Neural progenitor cell (in vitro differentiated cells): ENCODE results near the gene FAM118B. TPM values are rescaled to one million over a fixed set of nuclear protein-coding genes. Genes with fewer than 3 reads are reported as not detected.

Experiments
- DNase-seq: peaks from one replicate; pipeline ENCODE4 v3.0.0-alpha.2; 2016; ENCODE audit warnings: low spot score
- H2AFZ ChIP-seq: fragments of 200-600 bp; sonication (generic); replicated peaks from 2 replicates; pipeline ENCODE4 v1.6.1; 2016; ENCODE audit warnings: antibody characterized with exemption
- H3F3A ChIP-seq: fragments of 200-600 bp; sonication (generic); 2 replicates; pipeline ENCODE4 v1.6.1; 2016; ENCODE audit warnings: antibody characterized with exemption, low read depth
- H3K27ac ChIP-seq: fragments of 200-600 bp; sonication (generic); 2 replicates; pipeline ENCODE4 v1.5.1; 2016; ENCODE audit warnings: mild to moderate bottlenecking
- H3K27me3 ChIP-seq: fragments of 200-600 bp; sonication (generic); 2 replicates; pipeline ENCODE4 v1.6.1; 2016; ENCODE audit warnings: mild to moderate bottlenecking, moderate library complexity
- H3K36me3 ChIP-seq: fragments of 200-600 bp; sonication (generic); 2 replicates; pipeline ENCODE4 v1.5.1; 2016
- H3K4me1 ChIP-seq: fragments of 200-600 bp; sonication (generic); 2 replicates; pipeline ENCODE4 v1.6.1; 2016; ENCODE audit warnings: mixed run types
- H3K4me2 ChIP-seq: fragments of 200-600 bp; sonication (generic); 2 replicates; pipeline ENCODE4 v1.6.1; 2016
- H3K4me3 ChIP-seq: fragments of 200-600 bp; sonication (generic); 2 replicates; pipeline ENCODE4 v1.5.1; 2016
- H3K79me2 ChIP-seq: fragments of 200-600 bp; sonication (generic); 2 replicates; pipeline ENCODE4 v1.6.1; 2016; ENCODE audit warnings: low read depth
- H3K9ac ChIP-seq: fragments of 200-600 bp; sonication (generic); 2 replicates; pipeline ENCODE4 v1.6.1; 2016
- H3K9me3 ChIP-seq: fragments of 200-600 bp; sonication (generic); 2 replicates; pipeline ENCODE4 v1.5.1; 2016; ENCODE audit warnings: low read depth
- H4K20me1 ChIP-seq: fragments of 200-600 bp; sonication (generic); 2 replicates; pipeline ENCODE4 v1.6.1; 2016; ENCODE audit warnings: low read depth
- H3K27ac Mint-ChIP-seq: 3 replicates; pipeline ENCODE4 v1.8.0; 2021; ENCODE audit warnings: mixed read lengths
- H3K27me3 Mint-ChIP-seq: 2 replicates; pipeline ENCODE4 v1.8.0; 2022; ENCODE audit warnings: low read depth, mild to moderate bottlenecking, inconsistent platforms, moderate library complexity, mixed read lengths; ENCODE audit not compliant: insufficient read depth
- H3K36me3 Mint-ChIP-seq: 3 replicates; pipeline ENCODE4 v1.8.0; 2021; ENCODE audit warnings: mixed read lengths
- H3K4me1 Mint-ChIP-seq: 3 replicates; pipeline ENCODE4 v1.8.0; 2021; ENCODE audit warnings: mixed read lengths
- H3K4me3 Mint-ChIP-seq: 3 replicates; pipeline ENCODE4 v1.8.0; 2021; ENCODE audit warnings: mild to moderate bottlenecking, moderate library complexity, mixed read lengths
- H3K9me3 Mint-ChIP-seq: 3 replicates; pipeline ENCODE4 v1.8.0; 2020; ENCODE audit warnings: mixed read lengths
- CTCF ChIP-seq: fragments of 200-600 bp; sonication (generic); IDR thresholded peaks from 2 replicates; pipeline ENCODE4 v1.5.1; 2017; ENCODE audit warnings: antibody characterized with exemption, mild to moderate bottlenecking
- EZH2 ChIP-seq: fragments of 200-600 bp; sonication (generic); IDR thresholded peaks from 2 replicates; pipeline ENCODE4 v1.6.1; 2017; ENCODE audit warnings: antibody characterized with exemption, mild to moderate bottlenecking, moderate library complexity
- EZH2phosphoT487 ChIP-seq: fragments of 200-600 bp; sonication (generic); IDR thresholded peaks from 2 replicates; pipeline ENCODE4 v1.6.1; 2017; ENCODE audit warnings: antibody characterized with exemption
- total RNA-seq: library from RNA; depleted of rRNA; stranded (reverse); fragments of >200 nt; gene quantifications from 2 replicates; pipeline ENCODE4 v1.2.3, GENCODE V29; 2015; ENCODE audit warnings: low replicate concordance

Gene FAM118B
- total RNA-seq, 1 donor from 2014 or later, result 43.2 TPM

GRCh38 chr11:126297004-126297403 is 85.4 kb downstream of the FAM118B start:
- DNase-seq, result no peak

GRCh38 chr11:126303623-126304456 is 92.3 kb downstream of the FAM118B start, which contains the start of gene DCPS:
Gene DCPS (plus strand): TSS chr11:126304060. CDS start chr11:126304081, 21 bp downstream.
- Mint-ChIP-seq H3K4me3 (peak within 1 kb of the TSS; percentile 83), H3K27ac (peak within 1 kb of the TSS; percentile 50), H3K9me3 (peaks cover 4% of the 10 kb centered on the region), H3K27me3 (peaks cover 4% of the 10 kb centered on the region), H3K36me3 (peaks cover 21% of the 10 kb centered on the region), H3K4me1 (peaks cover 18% of the 10 kb centered on the region)
- H3K9ac ChIP-seq, result peak within 1 kb of the TSS; percentile 30
- no peaks in the 10 kb centered on the region for H4K20me1 ChIP-seq
- TF ChIP-seq CTCF (no peak), EZH2 (peak; percentile 30)
- no peaks in the 10 kb centered on the region for H3F3A ChIP-seq
- H3K27me3 ChIP-seq, result no peaks in the 10 kb centered on the region
- peak within 1 kb of the TSS; percentile 42 for H3K4me3 ChIP-seq
- peaks cover 23% of the 10 kb centered on the region for H3K79me2 ChIP-seq
- H3K4me2 ChIP-seq, result peak within 1 kb of the TSS; percentile 79
- peak; percentile 94 for DNase-seq
- H3K9me3 ChIP-seq, result no peaks in the 10 kb centered on the region
- H3K4me1 ChIP-seq, result peaks cover 4% of the 10 kb centered on the region
- H2AFZ ChIP-seq, result peak within 1 kb of the TSS; percentile 46
- H3K27ac ChIP-seq, result no peak within 1 kb of the TSS
- H3K36me3 ChIP-seq, result no peaks in the 10 kb centered on the region

More at GRCh38 chr11:126297004-126297403, 85.4 kb downstream of the FAM118B start:
- H3F3A ChIP-seq, result no peaks in the 10 kb centered on the region
- no peak overlapping the region for H3K4me2 ChIP-seq
- H4K20me1 ChIP-seq, result no peaks in the 10 kb centered on the region
- no peak for TF ChIP-seq EZH2
- no peak for TF ChIP-seq CTCF
- TF ChIP-seq EZH2phosphoT487, result no peak
- no peaks in the 10 kb centered on the region for H3K9me3 Mint-ChIP-seq
- no peak overlapping the region for H3K4me3 Mint-ChIP-seq
- H3K9me3 ChIP-seq, result no peaks in the 10 kb centered on the region
- no peaks in the 10 kb centered on the region for H3K79me2 ChIP-seq
- H3K36me3 ChIP-seq, result no peaks in the 10 kb centered on the region
- no peaks in the 10 kb centered on the region for H3K4me1 ChIP-seq
- no peak overlapping the region for H3K9ac ChIP-seq
- H3K4me3 ChIP-seq, result no peak overlapping the region
- no peak overlapping the region for H3K27ac ChIP-seq
- peaks cover 2% of the 10 kb centered on the region for H3K27me3 Mint-ChIP-seq
- peaks cover 22% of the 10 kb centered on the region for H3K36me3 Mint-ChIP-seq
- no peak overlapping the region for H3K27ac Mint-ChIP-seq
- H3K4me1 Mint-ChIP-seq, result no peaks in the 10 kb centered on the region
- no peaks in the 10 kb centered on the region for H3K27me3 ChIP-seq
- no peak overlapping the region for H2AFZ ChIP-seq

- peak overlapping the region; percentile 83 for H3K4me3 Mint-ChIP-seq
- Histone ChIP-seq H3K4me2 (peak overlapping the region; percentile 79), H3K9me3 (no peaks in the 10 kb centered on the region), H3K27me3 (no peaks in the 10 kb centered on the region), H3K4me3 (peak overlapping the region; percentile 42), H3K79me2 (peaks cover 23% of the 10 kb centered on the region), H3F3A (no peaks in the 10 kb centered on the region), H2AFZ (peak overlapping the region; percentile 46), H3K9ac (no peak overlapping the region), H3K4me1 (peaks cover 4% of the 10 kb centered on the region), H3K27ac (no peak overlapping the region), H4K20me1 (no peaks in the 10 kb centered on the region), H3K36me3 (no peaks in the 10 kb centered on the region)
- peak overlapping the region; percentile 40 for H3K27ac Mint-ChIP-seq
- H3K36me3 Mint-ChIP-seq, result peaks cover 18% of the 10 kb centered on the region
- no peak for TF ChIP-seq EZH2phosphoT487
- TF ChIP-seq CTCF, result no peak
- no peak for TF ChIP-seq EZH2
- no peak for DNase-seq
- H3K27me3 Mint-ChIP-seq, result peaks cover 4% of the 10 kb centered on the region
- H3K9me3 Mint-ChIP-seq, result peaks cover 4% of the 10 kb centered on the region
- peaks cover 18% of the 10 kb centered on the region for H3K4me1 Mint-ChIP-seq
Observed at GRCh38 chr11:126304457-126305075, 93.0 kb downstream of the FAM118B start.
